ENCODE data around the gene CEP131. TPM values are rescaled to one million over a fixed set of nuclear protein-coding genes. Genes with fewer than 3 reads are reported as not detected.

CEP131 gene
- total RNA-seq, 1 donor from 2014 or later: 15.9 TPM

DNA sequence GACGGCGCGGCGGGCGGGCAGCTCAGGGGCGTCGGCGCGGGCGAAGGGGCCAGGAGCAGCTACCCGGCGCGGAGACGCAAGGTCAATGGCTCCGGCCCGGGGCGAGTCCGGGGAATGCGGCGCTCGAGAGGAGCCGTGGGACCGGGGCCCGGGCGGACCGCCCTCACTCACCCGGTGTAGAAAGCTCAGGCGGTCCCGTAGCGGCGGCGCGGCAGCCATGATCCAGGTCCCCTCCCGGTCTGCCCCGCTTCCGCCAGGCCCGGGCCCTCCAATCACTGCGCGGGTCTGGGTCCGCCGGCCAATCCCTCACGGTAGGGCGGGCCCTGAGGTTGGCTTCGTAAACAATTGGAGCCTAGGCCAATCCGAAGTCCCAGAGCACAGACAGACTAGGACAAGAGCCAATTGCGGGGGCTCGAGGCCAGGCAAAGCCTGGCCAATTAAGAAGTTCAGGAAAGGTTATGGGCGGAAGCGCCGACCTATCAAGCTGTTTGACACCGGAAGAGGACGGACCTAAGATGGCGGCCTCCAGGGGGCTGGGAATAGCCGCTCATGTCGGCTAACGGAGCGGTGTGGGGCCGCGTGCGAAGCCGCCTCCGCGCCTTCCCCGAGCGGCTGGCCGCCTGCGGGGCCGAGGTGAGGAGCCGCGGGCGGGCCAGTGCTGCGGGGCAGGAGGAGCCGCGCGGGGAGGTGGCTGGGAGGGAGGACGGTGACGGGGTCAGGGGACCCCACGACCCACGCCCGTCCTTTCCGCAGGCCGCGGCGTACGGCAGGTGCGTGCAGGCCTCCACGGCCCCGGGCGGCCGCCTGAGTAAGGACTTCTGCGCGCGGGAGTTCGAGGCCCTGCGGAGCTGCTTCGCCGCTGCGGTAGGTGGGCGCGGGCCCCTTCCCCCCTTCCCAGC, 16.3 kb upstream of the CEP131 start, which contains the start of the genes NDUFAF8 and TEPSIN:
Gene NDUFAF8, plus strand, starts transcription at position 504 of the 899 bp plus-strand sequence. Its CDS starts 46 bp downstream, at position 550.
Gene TEPSIN, minus strand, starts transcription at position 241 of the 899 bp plus-strand sequence. Its CDS starts 22 bp downstream, at position 219.
- no peak for TF ChIP-seq CTCF (IDR thresholded peaks at IDR 0.05)
- Mint-ChIP-seq H3K4me1 (peaks cover 47% of the 10 kb centered on the region), H3K27ac (peak within 1 kb of the TSS; percentile 88), H3K4me3 (peak within 1 kb of the TSS; percentile 93), H3K9me3 (no peaks in the 10 kb centered on the region), H3K27me3 (no peaks in the 10 kb centered on the region), H3K36me3 (ENCODE audit: low read depth) (peaks cover 24% of the 10 kb centered on the region)
- ChIA-PET POLR2A (interaction anchor here (0.6 to 3.5 kb wide), 22 partner anchors 10 to 974 kb away, joined by 3 to 79 read pairs (median 6); partner anchors contain the start of genes ACTG1, ARL16, CEP131 and FAAP100), CTCF (interaction anchor here (0.7 to 1.4 kb wide), 5 partner anchors 9 to 46 kb away, joined by 3 to 5 read pairs (median 3); partner anchors contain the start of gene CEP131)
- DNase-seq (peak; percentile 86), ATAC-seq (ENCODE audit: low read depth) (peak; percentile 95)
- intact Hi-C loops (cut with micrococcal nuclease): loop anchor here (1.0 to 5.0 kb wide), 4 partner anchors 11 to 977 kb away; partner anchors contain the start of genes BAIAP2 and RNF213

- H3K36me3 Mint-ChIP-seq (ENCODE audit: low read depth): peaks cover 24% of the 10 kb centered on the region
- ATAC-seq (ENCODE audit: low read depth): no peak
- POLR2A ChIA-PET: interaction anchor here (0.6 to 3.5 kb wide), 18 partner anchors 9 to 784 kb away, joined by 3 to 79 read pairs (median 6); partner anchors contain the start of genes ACTG1, ARL16, CEP131 and FAAP100
- no peak overlapping the region for H3K27ac Mint-ChIP-seq
- no peak for DNase-seq
- H3K4me3 Mint-ChIP-seq: peak overlapping the region; percentile 87
- peaks cover 47% of the 10 kb centered on the region for H3K4me1 Mint-ChIP-seq
- H3K9me3 Mint-ChIP-seq: no peaks in the 10 kb centered on the region
- no peaks in the 10 kb centered on the region for H3K27me3 Mint-ChIP-seq
- TF ChIP-seq CTCF (IDR thresholded peaks at IDR 0.05): no peak
- intact Hi-C loops (cut with micrococcal nuclease): loop anchor here (2.0 to 5.0 kb wide), 2 partner anchors 204 to 976 kb away; partner anchors contain the start of genes BAIAP2 and RNF213
- CTCF ChIA-PET: interaction anchor here (0.7 to 1.1 kb wide), 3 partner anchors 10 to 46 kb away, joined by 3 to 4 read pairs (median 3); partner anchors contain the start of gene CEP131
These were observed 15.7 kb upstream of the CEP131 start for GRCh38 chr17:81238490-81238814.

GRCh38 chr17:81237591-81238489, 15.1 kb upstream of the CEP131 start:
- Mint-ChIP-seq H3K4me3 (peak overlapping the region; percentile 87), H3K4me1 (peaks cover 47% of the 10 kb centered on the region), H3K9me3 (no peaks in the 10 kb centered on the region), H3K27ac (no peak overlapping the region), H3K27me3 (no peaks in the 10 kb centered on the region), H3K36me3 (ENCODE audit: low read depth) (peaks cover 28% of the 10 kb centered on the region)
- intact Hi-C loops (cut with micrococcal nuclease): loop anchor here (2.0 to 5.0 kb wide), 2 partner anchors 203 to 976 kb away; partner anchors contain the start of genes BAIAP2 and RNF213
- DNase-seq (no peak), ATAC-seq (ENCODE audit: low read depth) (no peak)
- ChIA-PET CTCF (interaction anchor here (1.5 kb wide), 1 partner anchor 9 kb away, joined by 4 read pairs; no protein-coding TSS in a partner anchor), POLR2A (interaction anchor here (1.8 to 3.5 kb wide), 6 partner anchors 8 to 315 kb away, joined by 10 to 79 read pairs (median 16); partner anchors contain the start of genes ACTG1, CEP131, FAAP100 and SLC38A10)
- no peak for TF ChIP-seq CTCF (IDR thresholded peaks at IDR 0.05)

- Mint-ChIP-seq H3K4me3 (no peak overlapping the region), H3K4me1 (peaks cover 43% of the 10 kb centered on the region), H3K9me3 (no peaks in the 10 kb centered on the region), H3K36me3 (ENCODE audit: low read depth) (peaks cover 25% of the 10 kb centered on the region), H3K27ac (no peak overlapping the region), H3K27me3 (no peaks in the 10 kb centered on the region)
- ChIA-PET CTCF (interaction anchor here (1.5 kb wide), 1 partner anchor 8 kb away, joined by 4 read pairs; no protein-coding TSS in a partner anchor), POLR2A (no interaction called here)
- intact Hi-C loops (cut with micrococcal nuclease): loop anchor here (5.0 kb wide), 1 partner anchor 974 kb away; the partner anchor contains the start of gene RNF213
- no peak for TF ChIP-seq CTCF (IDR thresholded peaks at IDR 0.05)
- ATAC-seq (ENCODE audit: low read depth) (no peak), DNase-seq (no peak)
These were observed 14.0 kb upstream of the CEP131 start for GRCh38 chr17:81236784-81237183.

All from activated B cell treated with CpG ODN at 0.5 μM for 24 hours (primary cell).